Breast epithelium (tissue), 4 donors: Measurements from ENCODE around the gene GRIN2C. TPM values are rescaled to one million over a fixed set of nuclear protein-coding genes. Genes with fewer than 3 reads are reported as not detected.

Experiments used
- DNase-seq, 2 donors: peaks; one replicate each; pipeline ENCODE4 v3.0.0-alpha.2; 2019; ENCODE audit warnings: low spot score in 2 of 2
- H3K27ac ChIP-seq, 2 donors: fragments of 200-600 bp; sonication (generic) in 1 of 2; one replicate each; pipeline ENCODE4 v1.5.1; 2016 to 2019; ENCODE audit warnings: mild to moderate bottlenecking in 1 of 2
- H3K27me3 ChIP-seq, 2 donors: fragments of 200-600 bp; sonication (generic) in 1 of 2; one replicate each; pipeline versions ENCODE4 v1.5.1 to v1.6.0; 2017 to 2019; ENCODE audit warnings: control low read depth in 1 of 2, mild to moderate bottlenecking in 1 of 2
- H3K36me3 ChIP-seq: fragments of 200-600 bp; one replicate; pipeline ENCODE4 v1.5.1; 2019
- H3K4me1 ChIP-seq, 2 donors: fragments of 200-600 bp; sonication (generic); one replicate each; pipeline ENCODE4 v1.5.1; 2016 to 2019; ENCODE audit warnings: control low read depth in 1 of 2
- H3K4me3 ChIP-seq, 3 donors: fragments of 200-600 bp; sonication (generic); 1 replicate in 2 of 3; 2 replicates in 1 of 3; pipeline ENCODE4 v1.5.1; 2016 to 2019; ENCODE audit warnings: mild to moderate bottlenecking in 3 of 3, moderate library complexity in 2 of 3
- H3K9me3 ChIP-seq, 2 donors: fragments of 200-600 bp; sonication (generic) in 1 of 2; one replicate each; pipeline ENCODE4 v1.5.1; 2016 to 2019; ENCODE audit warnings: control low read depth in 1 of 2
- CTCF ChIP-seq, 3 donors: fragments of 450-650 bp; IDR thresholded peaks; one replicate each; pipeline ENCODE4 v1.5.1; 2016 to 2017; ENCODE audit warnings: antibody characterized with exemption in 3 of 3, mild to moderate bottlenecking in 3 of 3, moderate library complexity in 3 of 3
- POLR2A ChIP-seq: fragments of 450-650 bp; IDR thresholded peaks from one replicate; pipeline ENCODE4 v1.6.1; 2016; ENCODE audit warnings: antibody characterized with exemption, mild to moderate bottlenecking, moderate library complexity
- POLR2AphosphoS5 ChIP-seq, 3 donors: sonication (generic); formaldehyde crosslinking; IDR thresholded peaks; one replicate each; pipeline ENCODE4 v1.6.1; 2017; ENCODE audit warnings: antibody characterized with exemption in 3 of 3
- intact Hi-C: fragments of 100-400 bp; cut with DNase I; formaldehyde crosslinking; loops from one replicate; pipeline ENCODE4 v1.15.1; 2023; ENCODE audit warnings: low total_unique reads
- total RNA-seq, 3 donors: library from RNA; depleted of rRNA; stranded (reverse); fragments of >200 nt; gene quantifications; one replicate each; pipeline ENCODE4 v1.1.0, GENCODE V29; 2016

The GRIN2C gene
- total RNA-seq, 3 donors from 2014 or later = 0.48 TPM; not detected in 2

- TF ChIP-seq POLR2AphosphoS5 (IDR thresholded peaks at IDR 0.05) (no peak), CTCF (IDR thresholded peaks at IDR 0.05) (no peak), POLR2A (no peak)
Measured at GRCh38 chr17:74860872-74861661, 1.4 kb upstream of the GRIN2C start.

GRCh38 chr17:74860229-74860871 lies 665 bp upstream of the GRIN2C start:
- TF ChIP-seq CTCF (IDR thresholded peaks at IDR 0.05) = no peak
- no peak for TF ChIP-seq POLR2AphosphoS5 (IDR thresholded peaks at IDR 0.05)
- TF ChIP-seq POLR2A = no peak
- no peaks in the 10 kb centered on the region for H3K36me3 ChIP-seq
- no peak overlapping the region for H3K27ac ChIP-seq
- H3K4me1 ChIP-seq = peaks cover 14 to 23% of the 10 kb centered on the region in 2 donors
- peak overlapping the region; percentile 18 to 61 (median 27) for H3K4me3 ChIP-seq
- H3K27me3 ChIP-seq = peaks cover 8 to 52% of the 10 kb centered on the region in 2 donors
- no peaks in the 10 kb centered on the region for H3K9me3 ChIP-seq
- DNase-seq = no peak
- intact Hi-C loops = loop anchor here (10.0 kb wide), 1 partner anchor 66 kb away; no protein-coding TSS in a partner anchor

More at GRCh38 chr17:74860872-74861661, 1.4 kb upstream of the GRIN2C start:
- no peaks in the 10 kb centered on the region for H3K36me3 ChIP-seq
- DNase-seq = no peak
- intact Hi-C loops = loop anchor here (10.0 kb wide), 1 partner anchor 66 kb away; no protein-coding TSS in a partner anchor
- no peaks in the 10 kb centered on the region for H3K9me3 ChIP-seq
- peaks cover 8 to 46% of the 10 kb centered on the region in 2 donors for H3K27me3 ChIP-seq
- H3K4me3 ChIP-seq = peak overlapping the region; percentile 12 to 61 (median 27)
- H3K27ac ChIP-seq = no peak overlapping the region
- H3K4me1 ChIP-seq = peaks cover 14 to 23% of the 10 kb centered on the region in 2 donors

GRCh38 chr17:74858672-74859458 lies 820 bp downstream of the GRIN2C start:
- H3K4me3 ChIP-seq = peak overlapping the region in 1 of 3 donors; percentile 61
- no peak for DNase-seq
- no peaks in the 10 kb centered on the region for H3K36me3 ChIP-seq
- peaks cover 8 to 65% of the 10 kb centered on the region in 2 donors for H3K27me3 ChIP-seq
- no peaks in the 10 kb centered on the region for H3K9me3 ChIP-seq
- TF ChIP-seq CTCF (IDR thresholded peaks at IDR 0.05) = no peak
- no peak for TF ChIP-seq POLR2A
- no peak for TF ChIP-seq POLR2AphosphoS5 (IDR thresholded peaks at IDR 0.05)
- intact Hi-C loops = no loop called here
- peaks cover 14 to 23% of the 10 kb centered on the region in 2 donors for H3K4me1 ChIP-seq
- no peak overlapping the region for H3K27ac ChIP-seq

GRCh38 chr17:74857191-74857590 lies 2.5 kb downstream of the GRIN2C start:
- no peak for DNase-seq
- TF ChIP-seq CTCF (IDR thresholded peaks at IDR 0.05) = no peak
- no peak for TF ChIP-seq POLR2A
- no peak for TF ChIP-seq POLR2AphosphoS5 (IDR thresholded peaks at IDR 0.05)
- Histone ChIP-seq H3K9me3 (no peaks in the 10 kb centered on the region), H3K36me3 (no peaks in the 10 kb centered on the region), H3K27ac (no peak overlapping the region), H3K4me3 (no peak overlapping the region), H3K27me3 (peaks cover 9 to 75% of the 10 kb centered on the region in 2 donors), H3K4me1 (peaks cover 14 to 23% of the 10 kb centered on the region in 2 donors)
- intact Hi-C loops = no loop called here
